Measurements from ENCODE around the gene TXNDC9. TPM values are rescaled to one million over a fixed set of nuclear protein-coding genes. Genes with fewer than 3 reads are reported as not detected.
"Not testable (repeated sequence)": the region's sequence is repeated elsewhere in the genome, so short reads cannot be mapped to it uniquely, and the experiment has no call there.

The TXNDC9 gene
- total RNA-seq, 1 donor from 2014 or later: 26.6 TPM

GRCh38 chr2:99337113-99338028 lies 1.2 kb upstream of the TXNDC9 start, which contains the start of gene EIF5B:
TSS of gene EIF5B (plus strand) at chr2:99337389. CDS start at chr2:99337555, 166 bp downstream.
- peak within 1 kb of the TSS; percentile 93 to 96 (median 95) for H3K9ac ChIP-seq (ENCODE audit: low read depth in 1 of 3, low read length in 3 of 3)
- H3K27me3 ChIP-seq (ENCODE audit: control insufficient read depth in 3 of 3, insufficient read depth in 3 of 3, low read length in 3 of 3): no peaks in the 10 kb centered on the region
- H3K4me3 ChIP-seq (ENCODE audit: low read length in 3 of 3): peak within 1 kb of the TSS; percentile 97 to 98 (median 98)
- H3K9me3 ChIP-seq (ENCODE audit: control insufficient read depth in 3 of 3, low read length in 3 of 3): no peaks in the 10 kb centered on the region
- H3K27ac ChIP-seq (ENCODE audit: low read depth, low read length): peak within 1 kb of the TSS; percentile 95
- peaks cover 5 to 23% (median 19%) of the 10 kb centered on the region in 3 donors for H3K4me1 ChIP-seq (ENCODE audit: control insufficient read depth in 3 of 3, insufficient read depth in 3 of 3, low read length in 3 of 3)
- peaks cover 0 to 4% (median 1%) of the 10 kb centered on the region in 3 donors for H3K36me3 ChIP-seq (ENCODE audit: control insufficient read depth in 3 of 3, insufficient read depth in 3 of 3, low read length in 3 of 3)

GRCh38 chr2:99336804-99337112 lies 625 bp upstream of the TXNDC9 start:
- Histone ChIP-seq H3K9ac (ENCODE audit: low read depth in 1 of 3, low read length in 3 of 3) (peak overlapping the region; percentile 90 to 95 (median 93)), H3K4me3 (ENCODE audit: low read length in 3 of 3) (peak overlapping the region; percentile 84 to 98 (median 90)), H3K9me3 (ENCODE audit: control insufficient read depth in 3 of 3, low read length in 3 of 3) (no peaks in the 10 kb centered on the region), H3K36me3 (ENCODE audit: control insufficient read depth in 3 of 3, insufficient read depth in 3 of 3, low read length in 3 of 3) (peaks cover 5 to 10% (median 7%) of the 10 kb centered on the region in 3 donors), H3K27ac (ENCODE audit: low read depth, low read length) (peak overlapping the region; percentile 95), H3K27me3 (ENCODE audit: control insufficient read depth in 3 of 3, insufficient read depth in 3 of 3, low read length in 3 of 3) (no peaks in the 10 kb centered on the region), H3K4me1 (ENCODE audit: control insufficient read depth in 3 of 3, insufficient read depth in 3 of 3, low read length in 3 of 3) (peaks cover 5 to 23% (median 19%) of the 10 kb centered on the region in 3 donors)

GRCh38 chr2:99325384-99325783 lies 10.7 kb downstream of the TXNDC9 start:
- H3K9me3 ChIP-seq (ENCODE audit: control insufficient read depth in 3 of 3, low read length in 3 of 3): no peaks in the 10 kb centered on the region
- H3K36me3 ChIP-seq (ENCODE audit: control insufficient read depth in 3 of 3, insufficient read depth in 3 of 3, low read length in 3 of 3): peaks cover 26 to 59% (median 59%) of the 10 kb centered on the region in 3 donors

GRCh38 chr2:99317873-99318200 lies 18.3 kb downstream of the TXNDC9 start:
- peaks cover 6 to 40% (median 34%) of the 10 kb centered on the region in 3 donors for H3K36me3 ChIP-seq (ENCODE audit: control insufficient read depth in 3 of 3, insufficient read depth in 3 of 3, low read length in 3 of 3)

More at GRCh38 chr2:99325384-99325783, 10.7 kb downstream of the TXNDC9 start:
- Histone ChIP-seq H3K4me3 (ENCODE audit: low read length in 3 of 3) (no peak overlapping the region), H3K4me1 (ENCODE audit: control insufficient read depth in 3 of 3, insufficient read depth in 3 of 3, low read length in 3 of 3) (no peaks in the 10 kb centered on the region), H3K9ac (ENCODE audit: low read depth in 1 of 3, low read length in 3 of 3) (no peak overlapping the region), H3K27me3 (ENCODE audit: control insufficient read depth in 3 of 3, insufficient read depth in 3 of 3, low read length in 3 of 3) (no peaks in the 10 kb centered on the region), H3K27ac (ENCODE audit: low read depth, low read length) (no peak overlapping the region)

GRCh38 chr2:99317161-99317872 lies 18.8 kb downstream of the TXNDC9 start:
- Histone ChIP-seq H3K36me3 (ENCODE audit: control insufficient read depth in 3 of 3, insufficient read depth in 3 of 3, low read length in 3 of 3) (peaks cover 6 to 37% (median 31%) of the 10 kb centered on the region in 3 donors), H3K4me3 (ENCODE audit: low read length in 3 of 3) (no peak overlapping the region), H3K27ac (ENCODE audit: low read depth, low read length) (no peak overlapping the region), H3K9me3 (ENCODE audit: control insufficient read depth in 3 of 3, low read length in 3 of 3) (no peaks in the 10 kb centered on the region), H3K4me1 (ENCODE audit: control insufficient read depth in 3 of 3, insufficient read depth in 3 of 3, low read length in 3 of 3) (no peaks in the 10 kb centered on the region), H3K27me3 (ENCODE audit: control insufficient read depth in 3 of 3, insufficient read depth in 3 of 3, low read length in 3 of 3) (no peaks in the 10 kb centered on the region), H3K9ac (ENCODE audit: low read depth in 1 of 3, low read length in 3 of 3) (no peak overlapping the region)

More at GRCh38 chr2:99317873-99318200, 18.3 kb downstream of the TXNDC9 start:
- H3K4me3 ChIP-seq (ENCODE audit: low read length in 3 of 3); H3K9me3 ChIP-seq (ENCODE audit: control insufficient read depth in 3 of 3, low read length in 3 of 3); H3K4me1 ChIP-seq (ENCODE audit: control insufficient read depth in 3 of 3, insufficient read depth in 3 of 3, low read length in 3 of 3); H3K9ac ChIP-seq (ENCODE audit: low read depth in 1 of 3, low read length in 3 of 3); H3K27ac ChIP-seq (ENCODE audit: low read depth, low read length); H3K27me3 ChIP-seq (ENCODE audit: control insufficient read depth in 3 of 3, insufficient read depth in 3 of 3, low read length in 3 of 3): not testable (repeated sequence)

GRCh38 chr2:99301097-99301496 lies 35.0 kb downstream of the TXNDC9 start, which contains the start of gene LYG1:
TSS of gene LYG1 (minus strand) at chr2:99301197. CDS start at chr2:99295670, 5,527 bp downstream.
- H3K9me3 ChIP-seq (ENCODE audit: control insufficient read depth in 3 of 3, low read length in 3 of 3); H3K9ac ChIP-seq (ENCODE audit: low read depth in 1 of 3, low read length in 3 of 3): not testable (repeated sequence)

GRCh38 chr2:99299580-99299979 lies 36.6 kb downstream of the TXNDC9 start:
- no peaks in the 10 kb centered on the region for H3K9me3 ChIP-seq (ENCODE audit: control insufficient read depth in 3 of 3, low read length in 3 of 3)
- H3K27me3 ChIP-seq (ENCODE audit: control insufficient read depth in 3 of 3, insufficient read depth in 3 of 3, low read length in 3 of 3): no peaks in the 10 kb centered on the region
- no peak overlapping the region for H3K4me3 ChIP-seq (ENCODE audit: low read length in 3 of 3)
- peaks cover 9 to 20% (median 18%) of the 10 kb centered on the region in 3 donors for H3K36me3 ChIP-seq (ENCODE audit: control insufficient read depth in 3 of 3, insufficient read depth in 3 of 3, low read length in 3 of 3)
- H3K9ac ChIP-seq (ENCODE audit: low read depth in 1 of 3, low read length in 3 of 3): no peak overlapping the region
- no peaks in the 10 kb centered on the region for H3K4me1 ChIP-seq (ENCODE audit: control insufficient read depth in 3 of 3, insufficient read depth in 3 of 3, low read length in 3 of 3)
- H3K27ac ChIP-seq (ENCODE audit: low read depth, low read length): no peak overlapping the region

More at GRCh38 chr2:99301097-99301496, 35.0 kb downstream of the TXNDC9 start, which contains the start of gene LYG1:
- not testable (repeated sequence) for H3K27me3 ChIP-seq (ENCODE audit: control insufficient read depth in 3 of 3, insufficient read depth in 3 of 3, low read length in 3 of 3); H3K4me3 ChIP-seq (ENCODE audit: low read length in 3 of 3); H3K4me1 ChIP-seq (ENCODE audit: control insufficient read depth in 3 of 3, insufficient read depth in 3 of 3, low read length in 3 of 3); H3K27ac ChIP-seq (ENCODE audit: low read depth, low read length)
- peaks cover 9 to 24% (median 18%) of the 10 kb centered on the region in 3 donors for H3K36me3 ChIP-seq (ENCODE audit: control insufficient read depth in 3 of 3, insufficient read depth in 3 of 3, low read length in 3 of 3)

GRCh38 chr2:99297994-99298393 lies 38.1 kb downstream of the TXNDC9 start:
- Histone ChIP-seq H3K27ac (ENCODE audit: low read depth, low read length) (no peak overlapping the region), H3K36me3 (ENCODE audit: control insufficient read depth in 3 of 3, insufficient read depth in 3 of 3, low read length in 3 of 3) (peaks cover 9 to 12% (median 12%) of the 10 kb centered on the region in 3 donors), H3K4me3 (ENCODE audit: low read length in 3 of 3) (no peak overlapping the region), H3K27me3 (ENCODE audit: control insufficient read depth in 3 of 3, insufficient read depth in 3 of 3, low read length in 3 of 3) (no peaks in the 10 kb centered on the region), H3K9me3 (ENCODE audit: control insufficient read depth in 3 of 3, low read length in 3 of 3) (no peaks in the 10 kb centered on the region), H3K4me1 (ENCODE audit: control insufficient read depth in 3 of 3, insufficient read depth in 3 of 3, low read length in 3 of 3) (no peaks in the 10 kb centered on the region), H3K9ac (ENCODE audit: low read depth in 1 of 3, low read length in 3 of 3) (no peak overlapping the region)

GRCh38 chr2:99285526-99285925 lies 50.6 kb downstream of the TXNDC9 start:
- H3K4me1 ChIP-seq (ENCODE audit: control insufficient read depth in 3 of 3, insufficient read depth in 3 of 3, low read length in 3 of 3): no peaks in the 10 kb centered on the region
- no peaks in the 10 kb centered on the region for H3K27me3 ChIP-seq (ENCODE audit: control insufficient read depth in 3 of 3, insufficient read depth in 3 of 3, low read length in 3 of 3)
- H3K4me3 ChIP-seq (ENCODE audit: low read length in 3 of 3): no peak overlapping the region
- H3K36me3 ChIP-seq (ENCODE audit: control insufficient read depth in 3 of 3, insufficient read depth in 3 of 3, low read length in 3 of 3): peaks cover 15 to 27% (median 16%) of the 10 kb centered on the region in 3 donors
- H3K27ac ChIP-seq (ENCODE audit: low read depth, low read length): no peak overlapping the region
- H3K9ac ChIP-seq (ENCODE audit: low read depth in 1 of 3, low read length in 3 of 3): no peak overlapping the region
- no peaks in the 10 kb centered on the region for H3K9me3 ChIP-seq (ENCODE audit: control insufficient read depth in 3 of 3, low read length in 3 of 3)

Data from skeletal muscle tissue (tissue), 4 donors.